Type B pancreatic cell (in vitro differentiated cells): ENCODE measurements around the gene ADGRV1. TPM values are rescaled to one million over a fixed set of nuclear protein-coding genes. Genes with fewer than 3 reads are reported as not detected.
A peak's percentile ranks its signal among the peaks of the same experiment; 100 is the strongest.

Experiments used
- DNase-seq: peaks from one replicate; pipeline ENCODE4 v3.0.0; 2021; ENCODE audit warnings: mixed read lengths; ENCODE audit not compliant: unreplicated experiment; ENCODE audit errors: extremely low spot score
- H3K27ac Mint-ChIP-seq: 2 replicates; pipeline ENCODE4 v1.8.0; 2021; ENCODE audit warnings: mild to moderate bottlenecking, mixed read lengths
- H3K27me3 Mint-ChIP-seq: 2 replicates; pipeline ENCODE4 v1.8.0; 2021; ENCODE audit warnings: mixed read lengths
- H3K36me3 Mint-ChIP-seq: 2 replicates; pipeline ENCODE4 v1.8.0; 2021; ENCODE audit warnings: mixed read lengths
- H3K4me1 Mint-ChIP-seq: one replicate; pipeline ENCODE4 v1.8.0; 2021; ENCODE audit warnings: mixed read lengths; ENCODE audit not compliant: unreplicated experiment
- H3K4me3 Mint-ChIP-seq: 2 replicates; pipeline ENCODE4 v1.8.0; 2021; ENCODE audit warnings: mild to moderate bottlenecking, mixed read lengths
- H3K9me3 Mint-ChIP-seq: 2 replicates; pipeline ENCODE4 v1.8.0; 2021; ENCODE audit warnings: mixed read lengths
- total RNA-seq: library from RNA; stranded (reverse); gene quantifications from 2 replicates; pipeline ENCODE4 v1.2.1, GENCODE V29; 2021; ENCODE audit warnings: low replicate concordance
- TF ChIP-seq, protein P1 (sequence below): fragments of 200-600 bp; sonication (generic); conservative IDR thresholded peaks from 2 replicates; pipeline ENCODE4 v1.5.0; 2021; ENCODE audit warnings: antibody characterized with exemption, mild to moderate bottlenecking

The ADGRV1 gene
- total RNA-seq, 1 donor from 2014 or later = 29.5 TPM

DNA sequence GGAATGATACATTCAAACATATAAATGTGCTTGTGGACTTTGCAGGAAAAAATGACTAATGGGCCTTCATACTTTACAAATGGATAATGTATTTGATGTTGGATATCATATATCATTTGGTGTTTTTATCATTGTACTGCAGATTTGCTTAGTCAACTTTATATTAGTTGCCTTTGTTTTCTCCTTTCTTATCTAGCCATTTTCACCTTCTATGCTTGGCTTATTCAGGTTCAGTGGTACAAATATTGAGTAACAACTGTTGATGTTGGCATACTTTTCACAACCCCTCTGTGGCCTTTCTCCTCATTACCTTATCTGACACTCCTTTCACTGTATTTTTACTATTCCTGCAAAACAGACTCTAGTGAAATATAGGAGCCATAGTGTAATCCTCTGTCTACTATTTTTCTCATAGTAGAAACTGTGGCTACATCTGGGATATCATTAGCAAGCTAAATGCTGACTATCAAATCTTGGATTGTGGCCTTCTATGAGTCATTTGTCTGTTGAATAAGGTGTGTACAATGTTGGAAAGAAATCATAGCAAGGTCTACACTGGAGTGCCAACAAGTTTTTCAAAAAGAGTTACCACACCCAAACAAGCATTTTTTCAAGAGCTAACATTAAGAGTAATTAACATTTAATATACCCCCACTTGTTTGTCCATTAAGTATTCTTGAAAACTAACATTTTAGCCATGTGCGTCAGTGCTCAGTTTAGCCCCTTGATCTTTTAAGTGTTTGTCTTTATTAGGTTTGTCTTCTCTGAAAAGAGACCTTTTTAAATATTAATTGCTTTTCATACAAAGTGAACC, 330.1 kb downstream of the ADGRV1 start:
- DNase-seq = no peak
- H3K9me3 Mint-ChIP-seq = peaks cover 4% of the 10 kb centered on the region
- TF ChIP-seq, protein P1, sequence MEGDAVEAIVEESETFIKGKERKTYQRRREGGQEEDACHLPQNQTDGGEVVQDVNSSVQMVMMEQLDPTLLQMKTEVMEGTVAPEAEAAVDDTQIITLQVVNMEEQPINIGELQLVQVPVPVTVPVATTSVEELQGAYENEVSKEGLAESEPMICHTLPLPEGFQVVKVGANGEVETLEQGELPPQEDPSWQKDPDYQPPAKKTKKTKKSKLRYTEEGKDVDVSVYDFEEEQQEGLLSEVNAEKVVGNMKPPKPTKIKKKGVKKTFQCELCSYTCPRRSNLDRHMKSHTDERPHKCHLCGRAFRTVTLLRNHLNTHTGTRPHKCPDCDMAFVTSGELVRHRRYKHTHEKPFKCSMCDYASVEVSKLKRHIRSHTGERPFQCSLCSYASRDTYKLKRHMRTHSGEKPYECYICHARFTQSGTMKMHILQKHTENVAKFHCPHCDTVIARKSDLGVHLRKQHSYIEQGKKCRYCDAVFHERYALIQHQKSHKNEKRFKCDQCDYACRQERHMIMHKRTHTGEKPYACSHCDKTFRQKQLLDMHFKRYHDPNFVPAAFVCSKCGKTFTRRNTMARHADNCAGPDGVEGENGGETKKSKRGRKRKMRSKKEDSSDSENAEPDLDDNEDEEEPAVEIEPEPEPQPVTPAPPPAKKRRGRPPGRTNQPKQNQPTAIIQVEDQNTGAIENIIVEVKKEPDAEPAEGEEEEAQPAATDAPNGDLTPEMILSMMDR = no peak
- H3K36me3 Mint-ChIP-seq = no peaks in the 10 kb centered on the region
- no peak overlapping the region for H3K4me3 Mint-ChIP-seq
- peaks cover 3% of the 10 kb centered on the region for H3K4me1 Mint-ChIP-seq
- no peaks in the 10 kb centered on the region for H3K27me3 Mint-ChIP-seq
- H3K27ac Mint-ChIP-seq = peak overlapping the region; percentile 74

GRCh38 chr5:90889325-90889600, 330.7 kb downstream of the ADGRV1 start:
- Mint-ChIP-seq H3K4me3 (no peak overlapping the region), H3K4me1 (no peaks in the 10 kb centered on the region), H3K27ac (peak overlapping the region; percentile 74), H3K27me3 (no peaks in the 10 kb centered on the region), H3K36me3 (no peaks in the 10 kb centered on the region), H3K9me3 (no peaks in the 10 kb centered on the region)
- TF ChIP-seq, protein P1 = no peak
- DNase-seq = no peak

- DNase-seq = no peak
- no peak overlapping the region for H3K4me3 Mint-ChIP-seq
- H3K4me1 Mint-ChIP-seq = no peaks in the 10 kb centered on the region
- no peaks in the 10 kb centered on the region for H3K36me3 Mint-ChIP-seq
- no peaks in the 10 kb centered on the region for H3K9me3 Mint-ChIP-seq
- H3K27me3 Mint-ChIP-seq = no peaks in the 10 kb centered on the region
- H3K27ac Mint-ChIP-seq = no peak overlapping the region
- TF ChIP-seq, protein P1 = no peak
Measured at GRCh38 chr5:90890180-90890579, 331.6 kb downstream of the ADGRV1 start.

DNA sequence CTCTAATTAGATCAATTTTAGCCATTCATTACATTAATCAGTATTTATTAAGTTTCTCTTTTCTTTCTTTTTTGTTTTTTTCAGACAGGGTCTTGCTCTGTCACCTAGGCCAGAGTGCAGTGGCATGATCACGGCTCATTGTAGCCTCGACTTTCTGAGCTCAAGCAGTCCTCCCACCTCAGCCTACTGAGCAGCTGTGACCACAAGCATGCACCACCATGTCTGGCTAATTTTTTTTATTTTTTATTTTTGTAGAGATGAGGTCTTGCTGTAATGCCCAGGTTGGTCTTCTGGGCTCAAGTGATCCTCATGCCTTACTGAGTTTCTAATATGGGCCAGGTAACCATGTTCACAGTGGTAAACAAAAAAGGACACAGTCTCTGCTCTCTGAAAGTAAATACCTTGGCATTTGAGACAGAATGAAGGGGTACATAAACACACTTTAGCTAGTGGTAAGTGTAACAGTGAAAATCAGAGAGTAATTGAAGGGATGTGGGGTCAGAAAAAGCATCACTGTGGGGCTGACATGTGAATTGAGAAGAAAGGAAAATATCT, 336.3 kb downstream of the ADGRV1 start:
- Mint-ChIP-seq H3K9me3 (no peaks in the 10 kb centered on the region), H3K4me1 (no peaks in the 10 kb centered on the region), H3K27ac (no peak overlapping the region), H3K36me3 (no peaks in the 10 kb centered on the region), H3K4me3 (no peak overlapping the region), H3K27me3 (no peaks in the 10 kb centered on the region)
- DNase-seq = no peak
- TF ChIP-seq, protein P1 = no peak

DNA sequence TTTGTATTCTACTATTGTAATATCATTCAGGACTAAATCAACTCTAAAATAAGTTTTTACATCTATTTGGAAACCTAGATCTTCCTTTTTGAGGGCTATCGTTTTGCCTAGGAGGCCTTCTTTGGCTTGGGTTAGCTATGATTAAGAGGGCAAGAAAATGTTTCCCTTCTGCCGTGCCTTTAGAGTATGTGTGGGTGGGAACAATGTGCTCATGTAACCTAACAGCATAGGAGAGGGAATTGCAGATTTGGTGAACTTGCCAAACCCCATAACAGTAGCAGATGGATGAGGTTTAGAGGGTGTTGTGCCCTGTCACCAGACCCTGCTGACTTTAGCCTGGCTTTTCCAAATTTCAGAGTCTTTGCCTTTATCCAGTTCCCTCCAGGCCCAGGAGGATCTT, 339.0 kb downstream of the ADGRV1 start:
- TF ChIP-seq, protein P1 = no peak

More for the DNA sequence above, 339.0 kb downstream of the ADGRV1 start:
- no peak overlapping the region for H3K27ac Mint-ChIP-seq
- no peak overlapping the region for H3K4me3 Mint-ChIP-seq
- H3K4me1 Mint-ChIP-seq = no peaks in the 10 kb centered on the region
- H3K36me3 Mint-ChIP-seq = no peaks in the 10 kb centered on the region
- no peak for DNase-seq
- H3K27me3 Mint-ChIP-seq = no peaks in the 10 kb centered on the region
- no peaks in the 10 kb centered on the region for H3K9me3 Mint-ChIP-seq
